Endothelial cell of umbilical vein (primary cell): ENCODE measurements around the gene DERA. TPM values are rescaled to one million over a fixed set of nuclear protein-coding genes. Genes with fewer than 3 reads are reported as not detected.

Experiments used
- BruUV-seq: library from RNA; stranded (reverse); fragments of 400-500 nt; replicated peaks from 2 replicates; lab custom pipeline; 2021; lab: Mats Ljungman, UMichigan
- CTCF ChIA-PET: fragments of 300-600, 350-600 bp; sonication (Branson Sonifier 250); formaldehyde crosslinking; loops from one replicate; lab custom pipeline; 2021; ENCODE audit warnings: antibody characterized with exemption, inconsistent platforms; lab: Charles Lee
- POLR2A ChIA-PET: fragments of 300-600, 350-600 bp; sonication (Branson Sonifier 250); formaldehyde crosslinking; loops from one replicate; lab custom pipeline; 2021; ENCODE audit warnings: antibody characterized with exemption, inconsistent platforms; lab: Charles Lee
- DNase-seq: peaks from one replicate; pipeline ENCODE4 v3.0.0-alpha.2; 2011; ENCODE audit warnings: low read depth, low spot score
- FAIRE-seq: peaks from 2 replicates; lab custom pipeline; 2011; peaks lifted over from hg19 to GRCh38; lab: Jason Lieb, UNC
- H2AFZ ChIP-seq: 2 replicates; pipeline ENCODE4 v1.6.0; 2012; ENCODE audit warnings: low read depth, low read length, control low read depth, inconsistent platforms
- H3K27ac ChIP-seq: 2 replicates; pipeline ENCODE4 v1.5.1; 2011; ENCODE audit warnings: low read depth, mild to moderate bottlenecking, control low read depth, low read length, moderate library complexity; ENCODE audit not compliant: insufficient read depth
- H3K27me3 ChIP-seq, 2 experiments: 2 replicates each; pipeline versions ENCODE4 v1.6.0 to v1.6.1; 2011; ENCODE audit warnings: low read length in 2 of 2, mixed read lengths in 1 of 2; ENCODE audit not compliant: control insufficient read depth in 2 of 2, insufficient read depth in 2 of 2
- H3K36me3 ChIP-seq, 2 experiments: 2 replicates in 1 of 2; 3 replicates in 1 of 2; pipeline ENCODE4 v1.5.1; 2011; ENCODE audit warnings: low read length in 2 of 2, mild to moderate bottlenecking in 1 of 2, moderate library complexity in 1 of 2; ENCODE audit not compliant: control insufficient read depth in 2 of 2, insufficient read depth in 2 of 2; ENCODE audit errors: extremely low read depth in 1 of 2
- H3K4me1 ChIP-seq: 3 replicates; pipeline ENCODE4 v1.5.1; 2011; ENCODE audit warnings: mild to moderate bottlenecking, low read length; ENCODE audit not compliant: control insufficient read depth, insufficient read depth; ENCODE audit errors: extremely low read depth
- H3K4me2 ChIP-seq: 2 replicates; pipeline ENCODE4 v1.6.1; 2011; ENCODE audit warnings: low read length, control low read depth, mixed read lengths; ENCODE audit not compliant: insufficient read depth
- H3K4me3 ChIP-seq, 3 experiments: fragments of 200-600 bp in 1 of 3; sonication (generic), shearing (Covaris generic) in 1 of 3; replicated peaks in 1 of 3; 2 replicates each; pipeline ENCODE4 v1.5.1; 2011 to 2016; ENCODE audit warnings: control low read depth in 3 of 3, low read length in 3 of 3, mild to moderate bottlenecking in 2 of 3, inconsistent platforms in 1 of 3, low read depth in 1 of 3, moderate library complexity in 1 of 3; ENCODE audit not compliant: insufficient read depth in 1 of 3
- H3K79me2 ChIP-seq: 2 replicates; pipeline ENCODE4 v1.6.0; 2012; ENCODE audit warnings: low read length, inconsistent platforms; ENCODE audit not compliant: control insufficient read depth, insufficient read depth
- H3K9ac ChIP-seq: replicated peaks from 2 replicates; pipeline ENCODE3; 2011; ENCODE audit warnings: low read length, control low read depth; ENCODE audit not compliant: insufficient read depth; ENCODE audit errors: extremely low read depth
- H3K9me1 ChIP-seq: replicated peaks from 3 replicates; pipeline ENCODE4 v1.6.0; 2011; ENCODE audit warnings: mild to moderate bottlenecking, low read length; ENCODE audit not compliant: control insufficient read depth, insufficient read depth; ENCODE audit errors: extremely low read depth
- H3K9me3 ChIP-seq: replicated peaks from 2 replicates; pipeline ENCODE4 v1.5.1; 2012; ENCODE audit warnings: low read length, inconsistent platforms; ENCODE audit not compliant: control insufficient read depth, insufficient read depth
- H4K20me1 ChIP-seq: replicated peaks from 2 replicates; pipeline ENCODE3; 2011; ENCODE audit warnings: mild to moderate bottlenecking, low read length; ENCODE audit not compliant: control insufficient read depth, insufficient read depth; ENCODE audit errors: extremely low read depth
- CTCF ChIP-seq, 2 donors: IDR thresholded peaks; 1 replicate in 1 of 2; 2 replicates in 1 of 2; pipeline ENCODE4 v1.5.1; 2011; ENCODE audit warnings: low read length in 2 of 2, mild to moderate bottlenecking in 2 of 2, moderate library complexity in 2 of 2, control low read depth in 1 of 2, inconsistent platforms in 1 of 2, low read depth in 1 of 2; ENCODE audit not compliant: insufficient read depth in 1 of 2; ENCODE audit errors: extremely low read depth in 1 of 2
- EZH2 ChIP-seq: IDR thresholded peaks from 2 replicates; pipeline ENCODE4 v1.6.1; 2012; ENCODE audit warnings: borderline replicate concordance, low read depth, mild to moderate bottlenecking, moderate library complexity, low read length, inconsistent platforms; ENCODE audit not compliant: severe bottlenecking
- FOS ChIP-seq: IDR thresholded peaks from 2 replicates; pipeline ENCODE4 v1.6.1; 2011; ENCODE audit warnings: mild to moderate bottlenecking, low read length, moderate library complexity, borderline replicate concordance; ENCODE audit not compliant: insufficient read depth
- GATA2 ChIP-seq: IDR thresholded peaks from 2 replicates; pipeline ENCODE4 v1.7.0; 2011; ENCODE audit warnings: low read depth, mild to moderate bottlenecking, moderate library complexity, mixed read lengths, low read length; ENCODE audit not compliant: insufficient read length, insufficient read depth
- JUN ChIP-seq: IDR thresholded peaks from 2 replicates; pipeline ENCODE4 v1.6.1; 2011; ENCODE audit warnings: borderline replicate concordance, low read depth; ENCODE audit not compliant: insufficient read length, insufficient read depth
- MAX ChIP-seq: IDR thresholded peaks from 2 replicates; pipeline ENCODE4 v1.6.1; 2011; ENCODE audit not compliant: insufficient read depth, insufficient read length
- MYC ChIP-seq: IDR thresholded peaks from one replicate; pipeline ENCODE4 v1.6.1; 2011; ENCODE audit warnings: mild to moderate bottlenecking, low read depth, low read length
- POLR2A ChIP-seq: IDR thresholded peaks from 2 replicates; pipeline ENCODE4 v1.6.1; 2012; ENCODE audit warnings: low read depth, mild to moderate bottlenecking, control low read depth, low read length
- POLR2AphosphoS5 ChIP-seq: IDR thresholded peaks from 2 replicates; pipeline ENCODE4 v1.6.1; 2012; ENCODE audit warnings: low read depth, mild to moderate bottlenecking, control low read depth, low read length, moderate library complexity; ENCODE audit not compliant: insufficient read depth
- dilution Hi-C: fragments of 300-500 bp; cut with MboI; formaldehyde crosslinking; loops from one replicate; pipeline ENCODE4 v1.15.0; 2019; ENCODE audit warnings: low sequenced_read_pairs; ENCODE audit not compliant: extremely low pct_ligation_motif_present
- intact Hi-C: fragments of 100-400 bp; cut with micrococcal nuclease; formaldehyde crosslinking; loops from one replicate; pipeline ENCODE4 v1.10.0; 2022
- polyA plus RNA-seq, 4 experiments: library from polyadenylated mRNA; depleted of rRNA in 3 of 4; stranded (reverse) in 3 of 4; unstranded in 1 of 4; fragments of >200 nt; gene quantifications; 2 replicates each; pipeline versions ENCODE4 v1.2.1 to v1.2.3, GENCODE V29; 2011 to 2012; ENCODE audit warnings: missing spikeins in 1 of 4
- total RNA-seq: library from RNA; stranded (reverse); gene quantifications from 2 replicates; pipeline ENCODE4 v1.2.3, GENCODE V29; 2021

The DERA gene
- total and polyA plus RNA-seq, 2 donors (not counting 3 experiments of a cell fraction or from before 2014, with no cell fraction given), result 19.8 to 41.5 TPM

- POLR2A ChIA-PET, result no interaction called here
- H4K20me1 ChIP-seq, result no peaks in the 10 kb centered on the region
- no peak for TF ChIP-seq JUN
- CTCF ChIA-PET, result no interaction called here
- H3K9me1 ChIP-seq, result no peaks in the 10 kb centered on the region
- intact Hi-C loops, result no loop called here
- H3K9me3 ChIP-seq, result no peaks in the 10 kb centered on the region
- H3K4me1 ChIP-seq, result no peaks in the 10 kb centered on the region
- peaks cover 10% of the 10 kb centered on the region for H3K79me2 ChIP-seq
- H3K4me3 ChIP-seq, result no peak overlapping the region
- no peak overlapping the region for H3K9ac ChIP-seq
- no peaks in the 10 kb centered on the region for H3K36me3 ChIP-seq
- no TSS peak for BruUV-seq
- H3K4me2 ChIP-seq, result no peak overlapping the region
- H3K27ac ChIP-seq, result no peak overlapping the region
- FAIRE-seq (no peak), DNase-seq (no peak)
- dilution Hi-C loops, result no loop called here
- no peak overlapping the region for H2AFZ ChIP-seq
- H3K27me3 ChIP-seq, result no peaks in the 10 kb centered on the region
These were observed 44.1 kb downstream of the DERA start for GRCh38 chr12:15955281-15955680.

GRCh38 chr12:15956010-15956409, 44.9 kb downstream of the DERA start:
- Histone ChIP-seq H3K36me3 (no peaks in the 10 kb centered on the region), H3K27ac (no peak overlapping the region), H3K4me2 (no peak overlapping the region), H3K79me2 (peaks cover 9% of the 10 kb centered on the region), H3K27me3 (no peaks in the 10 kb centered on the region), H4K20me1 (no peaks in the 10 kb centered on the region), H3K9me1 (no peaks in the 10 kb centered on the region), H3K4me1 (no peaks in the 10 kb centered on the region), H2AFZ (no peak overlapping the region), H3K9ac (no peak overlapping the region), H3K9me3 (no peaks in the 10 kb centered on the region), H3K4me3 (no peak overlapping the region)
- intact Hi-C loops, result no loop called here
- ChIA-PET CTCF (interaction anchor here (0.6 kb wide), 1 partner anchor 23 kb away, joined by 3 read pairs; no protein-coding TSS in a partner anchor), POLR2A (no interaction called here)
- dilution Hi-C loops, result no loop called here
- FAIRE-seq, result no peak
- BruUV-seq, result no TSS peak
- DNase-seq, result no peak
- no peak for TF ChIP-seq FOS
- TF ChIP-seq POLR2AphosphoS5, result no peak
- TF ChIP-seq POLR2A, result no peak
- TF ChIP-seq MAX, result no peak
- no peak for TF ChIP-seq EZH2
- no peak for TF ChIP-seq GATA2
- no peak for TF ChIP-seq JUN
- no peak for TF ChIP-seq CTCF (IDR thresholded peaks at IDR 0.05; ENCODE audit: extremely low read depth in 1 of 2, insufficient read depth in 1 of 2, low read depth in 1 of 2, low read length in 2 of 2)
- TF ChIP-seq MYC, result no peak
